HEK293 (cell line): ENCODE data around the gene NFKBIB.

Experiments
- BCL11A ChIP-seq: fragments of 450-650 bp; formaldehyde crosslinking; IDR thresholded peaks from 2 replicates; pipeline ENCODE4 v1.5.1; 2016; ENCODE audit warnings: low read depth, missing biosample characterization, missing genetic modification characterization
- GLIS2 ChIP-seq: fragments of 450-650 bp; formaldehyde crosslinking; IDR thresholded peaks from 2 replicates; pipeline ENCODE4 v1.5.1; 2016; ENCODE audit warnings: missing biosample characterization, missing genetic modification characterization
- KLF7 ChIP-seq: fragments of 450-650 bp; formaldehyde crosslinking; IDR thresholded peaks from 2 replicates; pipeline ENCODE4 v1.5.1; 2016; ENCODE audit warnings: missing biosample characterization, missing genetic modification characterization, borderline replicate concordance
- MYNN ChIP-seq: fragments of 450-650 bp; formaldehyde crosslinking; IDR thresholded peaks from 2 replicates; pipeline ENCODE4 v1.5.1; 2016; ENCODE audit warnings: missing biosample characterization, missing genetic modification characterization, borderline replicate concordance
- REPIN1 ChIP-seq: fragments of 450-650 bp; formaldehyde crosslinking; IDR thresholded peaks from 2 replicates; pipeline ENCODE4 v1.5.1; 2017; ENCODE audit warnings: missing biosample characterization, missing genetic modification characterization, low read depth
- TCF7L2 ChIP-seq: IDR thresholded peaks from 2 replicates; pipeline ENCODE4 v1.6.1; 2011; ENCODE audit warnings: low read depth, mild to moderate bottlenecking, inconsistent platforms, low read length, moderate library complexity, borderline replicate concordance
- ZBTB21 ChIP-seq: fragments of 450-650 bp; formaldehyde crosslinking; IDR thresholded peaks from 2 replicates; pipeline ENCODE4 v1.5.1; 2017; ENCODE audit warnings: missing biosample characterization, missing genetic modification characterization
- ZBTB7A ChIP-seq: fragments of 450-650 bp; formaldehyde crosslinking; IDR thresholded peaks from 2 replicates; pipeline ENCODE4 v1.5.1; 2016; ENCODE audit warnings: low read depth, missing biosample characterization, missing genetic modification characterization
- ZFP37 ChIP-seq: fragments of 450-650 bp; formaldehyde crosslinking; IDR thresholded peaks from 2 replicates; pipeline ENCODE4 v1.5.1; 2016; ENCODE audit warnings: missing biosample characterization, missing genetic modification characterization
- ZFP41 ChIP-seq: fragments of 450-650 bp; formaldehyde crosslinking; IDR thresholded peaks from 2 replicates; pipeline ENCODE4 v1.5.1; 2016; ENCODE audit warnings: missing biosample characterization, missing genetic modification characterization, borderline replicate concordance
- ZNF10 ChIP-seq: fragments of 450-650 bp; formaldehyde crosslinking; IDR thresholded peaks from 2 replicates; pipeline ENCODE4 v1.5.1; 2017; ENCODE audit warnings: missing biosample characterization, missing genetic modification characterization
- ZNF114 ChIP-seq: fragments of 450-650 bp; formaldehyde crosslinking; IDR thresholded peaks from 2 replicates; pipeline ENCODE4 v1.5.0; 2017; ENCODE audit warnings: missing biosample characterization, missing genetic modification characterization
- ZNF155 ChIP-seq: fragments of 450-650 bp; formaldehyde crosslinking; IDR thresholded peaks from 2 replicates; pipeline ENCODE4 v1.5.1; 2016; ENCODE audit warnings: missing biosample characterization, missing genetic modification characterization
- ZNF202 ChIP-seq: fragments of 450-650 bp; formaldehyde crosslinking; IDR thresholded peaks from 2 replicates; pipeline ENCODE4 v1.5.1; 2016; ENCODE audit warnings: missing biosample characterization, missing genetic modification characterization, borderline replicate concordance
- ZNF266 ChIP-seq: fragments of 450-650 bp; formaldehyde crosslinking; IDR thresholded peaks from 2 replicates; pipeline ENCODE4 v1.5.1; 2016; ENCODE audit warnings: missing biosample characterization, missing genetic modification characterization, low read depth
- ZNF404 ChIP-seq: fragments of 450-650 bp; formaldehyde crosslinking; IDR thresholded peaks from 2 replicates; pipeline ENCODE4 v1.5.1; 2017; ENCODE audit warnings: missing biosample characterization, missing genetic modification characterization
- ZNF544 ChIP-seq: fragments of 450-650 bp; formaldehyde crosslinking; IDR thresholded peaks from 2 replicates; pipeline ENCODE4 v1.5.0; 2017; ENCODE audit warnings: missing biosample characterization, missing genetic modification characterization
- ZNF610 ChIP-seq: fragments of 450-650 bp; formaldehyde crosslinking; IDR thresholded peaks from 2 replicates; pipeline ENCODE4 v1.5.1; 2016; ENCODE audit warnings: missing biosample characterization, missing genetic modification characterization, borderline replicate concordance
- ZNF660 ChIP-seq: fragments of 450-650 bp; IDR thresholded peaks from 2 replicates; pipeline ENCODE4 v1.5.1; 2018; ENCODE audit warnings: missing biosample characterization, mild to moderate bottlenecking, missing genetic modification characterization
- ZNF776 ChIP-seq: fragments of 450-650 bp; formaldehyde crosslinking; IDR thresholded peaks from 2 replicates; pipeline ENCODE4 v1.5.0; 2017; ENCODE audit warnings: missing biosample characterization, missing genetic modification characterization, borderline replicate concordance
- ZNF791 ChIP-seq: fragments of 450-650 bp; formaldehyde crosslinking; IDR thresholded peaks from 2 replicates; pipeline ENCODE4 v1.5.1; 2016; ENCODE audit warnings: missing biosample characterization, missing genetic modification characterization
- ZNF837 ChIP-seq: fragments of 450-650 bp; formaldehyde crosslinking; IDR thresholded peaks from 2 replicates; pipeline ENCODE4 v1.5.1; 2016; ENCODE audit warnings: missing biosample characterization, missing genetic modification characterization
- ZSCAN16 ChIP-seq: fragments of 450-650 bp; formaldehyde crosslinking; IDR thresholded peaks from 2 replicates; pipeline ENCODE4 v1.5.1; 2016; ENCODE audit warnings: missing biosample characterization, missing genetic modification characterization
- TF ChIP-seq, protein P1 (sequence below): fragments of 450-650 bp; formaldehyde crosslinking; conservative IDR thresholded peaks from 2 replicates; pipeline ENCODE4 v1.5.1; 2016; ENCODE audit warnings: low read depth, missing biosample characterization, missing genetic modification characterization
- TF ChIP-seq, protein P2 (sequence below): fragments of 450-650 bp; formaldehyde crosslinking; IDR thresholded peaks from 2 replicates; pipeline ENCODE4 v1.5.1; 2016; ENCODE audit warnings: missing biosample characterization, missing genetic modification characterization
- TF ChIP-seq, protein P3 (sequence below): fragments of 450-650 bp; formaldehyde crosslinking; IDR thresholded peaks from 2 replicates; pipeline ENCODE4 v1.5.1; 2016; ENCODE audit warnings: missing biosample characterization, missing genetic modification characterization
- TF ChIP-seq, protein P4 (sequence below): fragments of 450-650 bp; formaldehyde crosslinking; IDR thresholded peaks from 2 replicates; pipeline ENCODE4 v1.5.1; 2016; ENCODE audit warnings: missing biosample characterization, missing genetic modification characterization, borderline replicate concordance
- TF ChIP-seq, protein P5 (sequence below): fragments of 450-650 bp; formaldehyde crosslinking; IDR thresholded peaks from 2 replicates; pipeline ENCODE4 v1.5.1; 2017; ENCODE audit warnings: missing biosample characterization, missing genetic modification characterization

The NFKBIB gene

DNA sequence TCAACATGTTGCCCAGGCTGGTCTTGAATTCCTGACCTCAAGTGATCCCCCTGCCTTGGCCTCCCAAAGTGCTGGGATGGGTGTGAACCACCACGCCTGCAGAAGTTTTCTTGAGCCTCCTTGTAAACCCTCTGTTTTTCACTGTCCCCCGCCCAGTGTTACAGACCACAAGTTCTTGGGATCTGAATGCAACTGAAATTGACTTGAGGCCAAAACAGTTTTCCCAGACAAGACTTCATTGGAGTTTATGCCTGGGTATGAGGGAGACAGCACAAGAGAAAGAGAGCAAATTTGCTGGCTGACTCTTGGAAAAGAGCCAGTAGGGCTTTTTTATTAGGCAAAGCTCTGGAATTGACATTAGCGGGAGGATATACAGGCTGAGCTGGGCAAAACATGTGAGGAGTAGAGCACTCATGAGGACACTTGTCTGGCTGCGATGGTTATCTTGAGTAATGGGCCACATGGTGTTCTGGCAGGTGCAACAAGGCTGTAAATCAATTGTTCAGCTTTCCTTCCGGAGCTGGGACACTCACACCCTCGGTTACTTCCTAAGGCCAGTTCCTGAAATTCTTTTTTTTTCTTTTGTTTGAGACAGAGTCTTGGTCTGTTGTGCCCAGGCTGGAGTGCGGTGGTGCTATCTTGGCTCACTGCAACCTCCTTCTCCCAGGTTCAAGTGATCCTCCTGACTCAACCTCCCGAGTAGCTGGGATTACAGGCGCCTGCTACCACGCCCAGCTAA is 37.3 kb upstream of the NFKBIB start (continued):
- TF ChIP-seq REPIN1 (tag by site-specific recombination) = 0 out of 2 replicates have a peak, but pooled peaks have one; percentile 44
- TF ChIP-seq BCL11A (tag by site-specific recombination) = peak; percentile 67; the same call in 1 of the 2 replicates
- TF ChIP-seq ZNF791 (tag by site-specific recombination) = peak; percentile 55
- TF ChIP-seq, protein P1, sequence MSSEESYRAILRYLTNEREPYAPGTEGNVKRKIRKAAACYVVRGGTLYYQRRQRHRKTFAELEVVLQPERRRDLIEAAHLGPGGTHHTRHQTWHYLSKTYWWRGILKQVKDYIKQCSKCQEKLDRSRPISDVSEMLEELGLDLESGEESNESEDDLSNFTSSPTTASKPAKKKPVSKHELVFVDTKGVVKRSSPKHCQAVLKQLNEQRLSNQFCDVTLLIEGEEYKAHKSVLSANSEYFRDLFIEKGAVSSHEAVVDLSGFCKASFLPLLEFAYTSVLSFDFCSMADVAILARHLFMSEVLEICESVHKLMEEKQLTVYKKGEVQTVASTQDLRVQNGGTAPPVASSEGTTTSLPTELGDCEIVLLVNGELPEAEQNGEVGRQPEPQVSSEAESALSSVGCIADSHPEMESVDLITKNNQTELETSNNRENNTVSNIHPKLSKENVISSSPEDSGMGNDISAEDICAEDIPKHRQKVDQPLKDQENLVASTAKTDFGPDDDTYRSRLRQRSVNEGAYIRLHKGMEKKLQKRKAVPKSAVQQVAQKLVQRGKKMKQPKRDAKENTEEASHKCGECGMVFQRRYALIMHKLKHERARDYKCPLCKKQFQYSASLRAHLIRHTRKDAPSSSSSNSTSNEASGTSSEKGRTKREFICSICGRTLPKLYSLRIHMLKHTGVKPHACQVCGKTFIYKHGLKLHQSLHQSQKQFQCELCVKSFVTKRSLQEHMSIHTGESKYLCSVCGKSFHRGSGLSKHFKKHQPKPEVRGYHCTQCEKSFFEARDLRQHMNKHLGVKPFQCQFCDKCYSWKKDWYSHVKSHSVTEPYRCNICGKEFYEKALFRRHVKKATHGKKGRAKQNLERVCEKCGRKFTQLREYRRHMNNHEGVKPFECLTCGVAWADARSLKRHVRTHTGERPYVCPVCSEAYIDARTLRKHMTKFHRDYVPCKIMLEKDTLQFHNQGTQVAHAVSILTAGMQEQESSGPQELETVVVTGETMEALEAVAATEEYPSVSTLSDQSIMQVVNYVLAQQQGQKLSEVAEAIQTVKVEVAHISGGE = peak; percentile 40; the same call in 1 of the 2 replicates
- no peak for TF ChIP-seq ZNF114
- TF ChIP-seq, protein P2, sequence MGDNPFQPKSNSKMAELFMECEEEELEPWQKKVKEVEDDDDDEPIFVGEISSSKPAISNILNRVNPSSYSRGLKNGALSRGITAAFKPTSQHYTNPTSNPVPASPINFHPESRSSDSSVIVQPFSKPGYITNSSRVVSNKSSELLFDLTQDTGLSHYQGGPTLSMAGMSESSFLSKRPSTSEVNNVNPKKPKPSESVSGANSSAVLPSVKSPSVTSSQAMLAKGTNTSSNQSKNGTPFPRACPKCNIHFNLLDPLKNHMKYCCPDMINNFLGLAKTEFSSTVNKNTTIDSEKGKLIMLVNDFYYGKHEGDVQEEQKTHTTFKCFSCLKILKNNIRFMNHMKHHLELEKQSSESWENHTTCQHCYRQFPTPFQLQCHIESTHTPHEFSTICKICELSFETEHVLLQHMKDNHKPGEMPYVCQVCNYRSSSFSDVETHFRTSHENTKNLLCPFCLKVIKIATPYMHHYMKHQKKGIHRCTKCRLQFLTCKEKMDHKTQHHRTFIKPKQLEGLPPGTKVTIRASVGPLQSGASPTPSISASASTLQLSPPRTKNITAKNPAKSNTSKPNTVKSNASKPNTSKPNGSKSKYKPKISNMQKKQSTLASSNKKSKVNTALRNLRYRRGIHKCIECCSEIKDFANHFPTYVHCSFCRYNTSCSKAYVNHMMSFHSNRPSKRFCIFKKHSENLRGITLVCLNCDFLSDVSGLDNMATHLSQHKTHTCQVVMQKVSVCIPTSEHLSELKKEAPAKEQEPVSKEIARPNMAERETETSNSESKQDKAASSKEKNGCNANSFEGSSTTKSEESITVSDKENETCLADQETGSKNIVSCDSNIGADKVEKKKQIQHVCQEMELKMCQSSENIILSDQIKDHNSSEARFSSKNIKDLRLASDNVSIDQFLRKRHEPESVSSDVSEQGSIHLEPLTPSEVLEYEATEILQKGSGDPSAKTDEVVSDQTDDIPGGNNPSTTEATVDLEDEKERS (tag by site-specific recombination) = no peak
- TF ChIP-seq ZSCAN16 (tag by site-specific recombination) = peak; percentile 78
- TF ChIP-seq TCF7L2 = no peak
- TF ChIP-seq ZNF404 (tag by site-specific recombination) = peak; percentile 33; the same call in 1 of the 2 replicates
- no peak; the same call in 1 of the 2 replicates for TF ChIP-seq ZNF837 (tag by site-specific recombination)
- no peak for TF ChIP-seq ZFP41 (tag by site-specific recombination)
- TF ChIP-seq ZNF610 (tag by site-specific recombination) = peak; percentile 96
- no peak for TF ChIP-seq ZNF202 (tag by site-specific recombination)
- TF ChIP-seq, protein P3, sequence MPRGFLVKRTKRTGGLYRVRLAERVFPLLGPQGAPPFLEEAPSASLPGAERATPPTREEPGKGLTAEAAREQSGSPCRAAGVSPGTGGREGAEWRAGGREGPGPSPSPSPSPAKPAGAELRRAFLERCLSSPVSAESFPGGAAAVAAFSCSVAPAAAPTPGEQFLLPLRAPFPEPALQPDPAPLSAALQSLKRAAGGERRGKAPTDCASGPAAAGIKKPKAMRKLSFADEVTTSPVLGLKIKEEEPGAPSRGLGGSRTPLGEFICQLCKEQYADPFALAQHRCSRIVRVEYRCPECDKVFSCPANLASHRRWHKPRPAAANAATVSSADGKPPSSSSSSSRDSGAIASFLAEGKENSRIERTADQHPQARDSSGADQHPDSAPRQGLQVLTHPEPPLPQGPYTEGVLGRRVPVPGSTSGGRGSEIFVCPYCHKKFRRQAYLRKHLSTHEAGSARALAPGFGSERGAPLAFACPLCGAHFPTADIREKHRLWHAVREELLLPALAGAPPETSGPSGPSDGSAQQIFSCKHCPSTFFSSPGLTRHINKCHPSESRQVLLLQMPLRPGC = 0 out of 2 replicates have a peak, but pooled peaks have one; percentile 37
- TF ChIP-seq KLF7 (tag by site-specific recombination) = peak; percentile 78
- TF ChIP-seq, protein P4, sequence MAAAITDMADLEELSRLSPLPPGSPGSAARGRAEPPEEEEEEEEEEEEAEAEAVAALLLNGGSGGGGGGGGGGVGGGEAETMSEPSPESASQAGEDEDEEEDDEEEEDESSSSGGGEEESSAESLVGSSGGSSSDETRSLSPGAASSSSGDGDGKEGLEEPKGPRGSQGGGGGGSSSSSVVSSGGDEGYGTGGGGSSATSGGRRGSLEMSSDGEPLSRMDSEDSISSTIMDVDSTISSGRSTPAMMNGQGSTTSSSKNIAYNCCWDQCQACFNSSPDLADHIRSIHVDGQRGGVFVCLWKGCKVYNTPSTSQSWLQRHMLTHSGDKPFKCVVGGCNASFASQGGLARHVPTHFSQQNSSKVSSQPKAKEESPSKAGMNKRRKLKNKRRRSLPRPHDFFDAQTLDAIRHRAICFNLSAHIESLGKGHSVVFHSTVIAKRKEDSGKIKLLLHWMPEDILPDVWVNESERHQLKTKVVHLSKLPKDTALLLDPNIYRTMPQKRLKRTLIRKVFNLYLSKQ (tag by site-specific recombination) = no peak
- TF ChIP-seq ZNF10 = 0 out of 2 replicates have a peak, but pooled peaks have one; percentile 44
- peak; percentile 79; the same call in 1 of the 2 replicates for TF ChIP-seq ZFP37 (tag by site-specific recombination)
- TF ChIP-seq, protein P5, sequence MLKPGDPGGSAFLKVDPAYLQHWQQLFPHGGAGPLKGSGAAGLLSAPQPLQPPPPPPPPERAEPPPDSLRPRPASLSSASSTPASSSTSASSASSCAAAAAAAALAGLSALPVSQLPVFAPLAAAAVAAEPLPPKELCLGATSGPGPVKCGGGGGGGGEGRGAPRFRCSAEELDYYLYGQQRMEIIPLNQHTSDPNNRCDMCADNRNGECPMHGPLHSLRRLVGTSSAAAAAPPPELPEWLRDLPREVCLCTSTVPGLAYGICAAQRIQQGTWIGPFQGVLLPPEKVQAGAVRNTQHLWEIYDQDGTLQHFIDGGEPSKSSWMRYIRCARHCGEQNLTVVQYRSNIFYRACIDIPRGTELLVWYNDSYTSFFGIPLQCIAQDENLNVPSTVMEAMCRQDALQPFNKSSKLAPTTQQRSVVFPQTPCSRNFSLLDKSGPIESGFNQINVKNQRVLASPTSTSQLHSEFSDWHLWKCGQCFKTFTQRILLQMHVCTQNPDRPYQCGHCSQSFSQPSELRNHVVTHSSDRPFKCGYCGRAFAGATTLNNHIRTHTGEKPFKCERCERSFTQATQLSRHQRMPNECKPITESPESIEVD (tag by site-specific recombination) = peak; percentile 98
- TF ChIP-seq ZNF544 (tag by site-specific recombination) = no peak
- 0 out of 2 replicates have a peak, but pooled peaks have one; percentile 33 for TF ChIP-seq GLIS2 (tag by site-specific recombination)
- peak; percentile 79 for TF ChIP-seq ZBTB21 (tag by site-specific recombination)
- TF ChIP-seq ZBTB7A (tag by site-specific recombination) = no peak
- no peak for TF ChIP-seq ZNF266
- no peak for TF ChIP-seq ZNF776 (tag by site-specific recombination)
- no peak for TF ChIP-seq ZNF155 (tag by site-specific recombination)
- peak; percentile 95 for TF ChIP-seq ZNF660 (tag by site-specific recombination)
- no peak for TF ChIP-seq MYNN (tag by site-specific recombination)
